Forelimb muscle (tissue), 1 donor: ENCODE measurements around the gene RDX. TPM values are rescaled to one million over a fixed set of nuclear protein-coding genes. Genes with fewer than 3 reads are reported as not detected.
"Not testable (repeated sequence)": the region's sequence is repeated elsewhere in the genome, so short reads cannot be mapped to it uniquely, and the experiment has no call there.

Source experiments
- DNase-seq: peaks from one replicate; pipeline ENCODE4 v3.0.0-alpha.2; 2013; ENCODE audit warnings: low read depth
- polyA plus RNA-seq: library from polyadenylated mRNA; unstranded; fragments of 120-200 nt; gene quantifications from one replicate; pipeline ENCODE4 v1.2.1, GENCODE V29; 2013; ENCODE audit not compliant: insufficient read length

The RDX gene
- polyA plus RNA-seq, result 77.8 TPM

- no peak for DNase-seq
Measured at GRCh38 chr11:110296226-110297075, at the start of gene RDX. TSS of gene RDX (minus strand) at chr11:110296614. CDS start at chr11:110279692, 16,922 bp downstream.

DNA sequence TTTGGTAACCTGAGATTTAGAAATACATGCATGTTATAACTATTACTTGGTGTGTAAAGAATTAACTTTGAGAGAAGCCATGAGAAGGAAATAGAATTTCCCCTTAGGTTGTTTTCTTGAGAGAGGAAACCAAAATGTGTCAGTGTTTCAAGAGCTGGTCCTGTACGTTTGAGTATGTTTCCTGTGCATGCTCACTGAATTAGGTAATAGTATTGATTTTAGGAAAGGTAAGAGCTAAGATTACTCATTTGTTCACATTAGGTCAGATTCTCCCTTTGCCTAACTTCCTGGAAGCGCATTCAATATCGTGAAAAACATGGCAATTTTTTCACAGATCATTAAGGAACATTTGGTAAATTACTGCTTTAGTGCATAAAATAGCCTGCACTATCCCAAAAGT lies 49.3 kb upstream of the RDX start:
- DNase-seq, result no peak

GRCh38 chr11:110340436-110340835 lies 44.0 kb upstream of the RDX start:
- DNase-seq, result no peak

DNA sequence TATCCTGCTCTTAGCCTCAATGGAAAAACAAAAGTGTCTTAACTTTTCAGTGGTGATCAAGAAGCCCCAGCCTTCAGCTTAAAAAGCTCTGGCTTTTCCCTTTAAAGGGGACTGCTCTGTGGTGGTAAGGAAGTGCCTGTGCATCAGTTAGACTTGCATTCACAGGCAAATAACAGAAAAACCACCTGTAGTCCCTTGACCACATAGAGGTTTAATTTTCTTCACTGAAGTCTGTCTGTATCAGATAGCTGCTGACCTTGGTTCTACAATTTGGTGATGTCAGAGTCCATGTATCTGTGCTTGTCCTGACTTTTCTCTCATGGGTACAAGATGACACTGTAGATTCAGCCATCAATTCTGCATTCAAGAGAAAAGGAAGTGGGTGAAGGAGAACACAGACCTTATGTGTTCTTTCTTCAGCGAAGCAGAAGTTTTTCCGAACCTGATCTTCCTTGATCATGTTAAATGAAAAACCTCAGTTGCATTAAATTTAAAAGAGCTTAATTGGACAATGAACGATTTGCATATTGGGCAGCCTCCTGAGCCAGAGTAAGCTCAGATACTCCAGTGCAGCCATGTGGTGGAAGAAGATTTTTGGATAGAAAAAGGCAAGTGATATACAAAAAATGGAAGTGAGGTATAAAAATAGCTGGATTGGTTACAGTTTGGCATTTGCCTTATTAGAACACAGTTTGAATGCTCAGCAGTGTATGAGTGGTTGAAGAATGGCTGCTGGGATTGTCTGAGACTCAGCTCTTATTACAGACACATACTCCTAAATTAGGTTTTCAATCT lies 43.2 kb upstream of the RDX start:
- DNase-seq, result no peak

DNA sequence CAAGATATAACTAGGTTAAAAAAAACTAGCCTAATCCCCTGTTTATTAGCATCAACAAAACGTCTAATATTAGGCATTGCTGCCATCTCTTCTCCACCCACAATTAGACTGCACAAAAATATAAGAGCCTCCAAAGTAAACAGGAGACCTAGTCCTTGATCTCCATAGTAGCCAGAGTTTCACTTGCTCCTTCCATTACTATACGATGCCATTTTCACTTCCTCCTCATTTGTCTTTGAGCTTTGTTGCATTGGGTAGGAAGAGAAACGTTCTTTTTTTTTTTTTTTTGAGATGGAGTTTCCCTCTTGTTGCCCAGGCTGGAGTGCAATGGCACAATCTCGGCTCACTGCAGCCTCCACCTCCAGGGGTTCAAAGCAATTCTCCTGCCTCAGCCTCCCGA lies 42.3 kb upstream of the RDX start:
- DNase-seq, result no peak

DNA sequence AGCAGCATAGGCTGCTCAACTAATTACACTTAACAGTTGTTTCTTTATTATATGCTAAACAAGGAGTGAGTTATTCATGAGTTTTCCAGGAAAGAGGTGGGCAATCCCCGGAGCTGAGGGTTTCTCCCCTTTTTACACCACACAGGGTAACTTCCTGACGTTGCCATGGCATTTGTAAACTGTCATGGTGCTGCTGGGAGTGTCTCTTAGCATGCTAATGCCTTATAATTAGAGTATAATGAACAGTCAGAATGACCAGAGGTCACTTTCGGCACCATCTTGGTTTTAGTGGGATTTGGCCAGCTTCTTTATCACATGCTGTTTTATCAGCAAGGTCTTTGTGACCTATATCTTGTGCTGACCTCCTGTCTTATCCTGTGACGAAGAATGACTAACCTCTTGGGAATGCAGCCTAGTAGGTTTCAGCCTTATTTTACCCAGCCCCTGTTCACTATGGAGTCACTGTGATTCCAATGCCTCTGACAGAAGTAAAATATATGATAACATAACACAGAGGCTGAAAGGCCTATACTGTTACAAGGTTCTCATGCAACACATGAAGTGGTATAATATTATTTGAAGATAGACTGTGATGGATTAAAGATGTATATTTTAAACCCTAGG lies 41.3 kb upstream of the RDX start:
- DNase-seq, result no peak

DNA sequence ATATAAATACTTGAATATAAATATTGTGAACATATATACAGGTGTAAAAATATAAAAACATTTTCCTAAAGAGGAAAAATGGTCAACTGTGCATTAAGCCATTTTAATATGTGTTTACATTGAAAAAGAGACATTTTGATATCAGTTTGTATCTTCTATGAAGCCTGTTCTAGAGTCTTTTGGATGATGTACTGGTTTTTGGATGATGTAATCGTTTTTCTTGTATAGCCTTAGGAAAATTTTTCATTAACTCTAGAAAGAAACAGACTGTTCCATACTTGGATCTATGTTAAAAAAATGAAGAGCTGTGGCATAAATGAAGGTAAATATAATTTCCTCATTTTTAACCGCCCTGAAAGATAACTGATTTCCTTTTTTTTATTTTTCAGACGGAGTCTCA lies 39.6 kb upstream of the RDX start:
- no peak for DNase-seq

DNA sequence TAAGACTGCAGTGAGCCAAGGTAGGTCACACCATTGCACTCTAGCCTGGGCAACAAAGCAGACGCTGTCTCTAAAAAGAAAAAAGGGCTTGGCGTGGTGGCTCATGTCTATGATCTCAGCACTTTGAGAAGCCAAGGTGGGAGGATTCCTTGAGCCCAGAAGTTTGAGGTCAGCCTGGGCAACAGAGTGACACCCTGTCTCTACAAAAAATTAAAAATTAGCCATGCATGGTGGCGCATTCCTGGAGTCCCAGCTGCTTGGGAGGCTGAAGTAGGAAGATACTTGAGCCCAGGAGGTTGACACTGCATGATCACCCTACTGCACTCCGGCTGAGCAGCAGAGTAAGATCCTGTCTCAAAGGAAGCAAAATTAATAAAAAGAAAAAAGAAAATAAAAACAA lies 38.9 kb upstream of the RDX start:
- DNase-seq, result no peak

- DNase-seq, result no peak
Measured at GRCh38 chr11:110331626-110332025, 35.2 kb upstream of the RDX start.

GRCh38 chr11:110329445-110329844 lies 33.0 kb upstream of the RDX start:
- no peak for DNase-seq

DNA sequence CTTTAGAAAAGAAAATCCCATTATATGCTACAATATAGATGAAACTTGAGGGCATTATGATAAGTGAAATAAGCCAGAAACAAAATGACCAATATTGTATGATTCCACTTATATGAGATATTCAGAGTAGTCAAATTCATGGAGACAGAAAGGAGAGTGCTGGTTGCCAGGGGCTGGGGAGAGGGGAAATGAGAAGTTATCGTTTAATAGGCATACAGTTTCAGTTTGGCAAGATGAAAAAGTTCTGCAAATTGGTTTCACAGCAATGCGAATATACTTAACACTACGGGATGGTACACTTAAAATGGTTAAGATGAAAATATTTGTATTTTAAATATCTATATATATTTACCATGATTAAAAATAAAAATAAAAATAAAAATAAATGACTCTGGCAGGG lies 31.1 kb upstream of the RDX start:
- DNase-seq, result no peak

- DNase-seq, result no peak
Measured at GRCh38 chr11:110323786-110324185, 27.4 kb upstream of the RDX start.

DNA sequence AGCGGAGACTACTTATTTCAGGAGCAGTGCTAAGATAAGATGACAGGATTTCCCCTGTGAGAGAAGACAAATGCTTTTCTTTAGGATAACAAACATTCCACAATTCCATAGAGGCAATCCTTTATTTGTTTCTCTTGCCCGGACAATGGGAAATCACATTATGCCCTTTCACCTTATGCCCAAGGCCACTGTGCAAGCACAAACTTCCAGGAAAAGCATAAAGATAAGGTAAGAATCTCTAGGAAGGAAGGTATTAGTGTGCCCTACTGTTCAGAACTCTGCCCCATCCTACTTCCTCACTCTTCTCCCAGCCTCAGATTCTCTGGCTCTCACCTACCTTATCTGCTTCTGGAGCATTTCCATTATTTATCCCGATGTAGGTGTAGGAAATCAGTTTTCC lies 23.1 kb upstream of the RDX start:
- no peak for DNase-seq

GRCh38 chr11:110318638-110319404 lies 22.4 kb upstream of the RDX start:
- DNase-seq, result no peak

- DNase-seq, result no peak
Measured at GRCh38 chr11:110317516-110317932, 21.1 kb upstream of the RDX start.

- no peak for DNase-seq
Measured at GRCh38 chr11:110314366-110315095, 18.1 kb upstream of the RDX start.

DNA sequence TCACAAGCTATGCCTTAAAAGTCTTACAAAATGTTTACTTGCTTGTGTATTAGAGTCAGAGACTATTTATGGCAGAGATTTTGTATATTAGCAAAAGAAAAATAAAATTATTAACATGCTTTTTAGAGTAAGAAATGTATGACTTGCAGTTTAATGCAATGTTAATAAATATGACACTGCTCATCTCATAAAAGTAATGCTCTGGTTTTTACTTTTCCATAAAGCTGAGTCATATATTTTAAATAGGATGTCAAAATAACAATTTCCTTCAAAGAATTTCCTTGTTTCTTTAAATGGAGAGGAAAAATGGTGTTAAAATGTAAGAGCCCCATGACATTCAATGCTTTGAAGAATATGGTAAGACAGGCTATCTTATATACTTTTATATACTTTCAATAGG lies 16.3 kb upstream of the RDX start:
- DNase-seq, result no peak

GRCh38 chr11:110311783-110312579 lies 15.6 kb upstream of the RDX start:
- DNase-seq, result no peak

DNA sequence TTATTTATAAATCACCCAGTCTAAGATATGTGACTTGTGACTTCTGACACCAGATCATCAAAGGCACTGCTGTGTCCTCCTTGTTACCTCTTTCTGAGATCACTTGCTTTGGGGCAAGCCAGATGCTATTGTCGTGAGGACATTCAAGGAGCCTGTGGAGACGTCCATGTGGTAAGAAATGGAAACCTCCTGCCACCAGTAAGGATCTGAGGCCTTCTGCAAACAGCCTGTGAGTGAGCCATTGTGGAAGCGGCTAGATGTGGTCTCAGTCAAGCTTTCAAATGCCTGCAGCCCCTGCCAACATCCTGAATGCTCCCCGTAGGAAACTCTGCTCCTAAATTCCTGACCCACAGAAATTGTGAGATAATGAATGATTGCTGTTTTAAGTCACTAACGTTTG lies 11.7 kb upstream of the RDX start:
- no peak for DNase-seq

DNA sequence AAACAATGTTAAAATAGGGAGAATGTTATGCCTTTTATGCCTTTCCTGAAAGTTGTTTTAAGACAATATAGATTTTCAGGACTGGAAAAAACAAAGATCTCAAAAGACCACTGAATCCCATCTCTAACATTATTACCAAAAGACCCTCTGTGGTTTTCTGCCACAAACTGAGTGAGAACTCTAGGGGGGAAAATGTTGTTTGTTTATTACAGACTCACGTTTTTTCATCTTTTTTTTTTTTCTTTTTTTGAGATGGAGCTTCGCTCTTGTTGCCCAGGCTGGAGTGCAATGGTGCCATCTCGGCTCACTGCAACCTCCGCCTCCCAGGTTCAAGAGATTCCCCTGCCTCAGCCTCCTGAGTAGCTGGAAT lies 9.6 kb upstream of the RDX start:
- not testable (repeated sequence) for DNase-seq
